PC-9 (cell line): ENCODE data around the gene VPS13D.
A peak's percentile ranks its signal among the peaks of the same experiment; 100 is the strongest.

Source experiments
- EZH2 ChIP-seq: fragments of 200-600 bp; sonication (generic); IDR thresholded peaks from 2 replicates; pipeline ENCODE4 v1.8.0; 2017; ENCODE audit warnings: antibody characterized with exemption, low read depth
- TF ChIP-seq, protein P1 (sequence below): fragments of 200-600 bp; sonication (generic); conservative IDR thresholded peaks from 2 replicates; pipeline ENCODE4 v1.6.1; 2017; ENCODE audit warnings: mixed run types, antibody characterized with exemption, mild to moderate bottlenecking, moderate library complexity

DNA sequence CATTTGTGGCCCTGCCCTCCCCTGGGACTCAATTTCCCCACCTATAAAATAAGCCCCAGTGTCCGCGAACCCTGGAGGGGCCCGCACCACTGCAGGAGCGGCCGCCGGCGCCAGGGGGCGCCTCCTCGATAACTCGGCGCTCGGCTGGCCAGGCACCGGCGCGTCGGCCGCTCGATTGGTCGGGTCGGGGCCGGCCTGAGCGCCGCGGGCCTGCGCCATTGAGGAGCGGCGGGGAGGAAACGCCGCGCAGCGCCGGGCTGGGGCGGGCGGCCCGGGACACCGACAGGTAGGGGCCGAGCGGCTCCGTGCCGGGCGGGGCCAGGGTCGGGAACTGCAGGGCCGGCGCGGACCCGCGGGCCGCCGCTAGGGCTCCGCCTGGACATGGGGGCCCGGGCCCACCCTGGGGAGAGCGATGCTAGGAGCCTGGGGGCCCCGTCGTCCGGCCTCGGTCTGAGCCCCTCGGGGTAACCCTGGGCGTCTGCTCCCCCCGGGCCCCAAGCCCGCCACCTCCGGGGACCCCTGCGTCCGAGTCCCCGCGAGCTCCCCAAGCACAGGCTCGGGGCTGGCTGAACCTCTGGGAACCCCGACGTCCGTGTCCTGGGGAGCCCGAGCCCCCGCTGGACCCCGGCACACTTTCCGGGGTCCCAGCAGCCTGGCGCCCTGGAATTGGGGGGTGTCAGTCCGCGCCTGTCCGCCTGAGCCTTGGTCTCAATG, at the start of gene VPS13D:
- TF ChIP-seq, protein P1, sequence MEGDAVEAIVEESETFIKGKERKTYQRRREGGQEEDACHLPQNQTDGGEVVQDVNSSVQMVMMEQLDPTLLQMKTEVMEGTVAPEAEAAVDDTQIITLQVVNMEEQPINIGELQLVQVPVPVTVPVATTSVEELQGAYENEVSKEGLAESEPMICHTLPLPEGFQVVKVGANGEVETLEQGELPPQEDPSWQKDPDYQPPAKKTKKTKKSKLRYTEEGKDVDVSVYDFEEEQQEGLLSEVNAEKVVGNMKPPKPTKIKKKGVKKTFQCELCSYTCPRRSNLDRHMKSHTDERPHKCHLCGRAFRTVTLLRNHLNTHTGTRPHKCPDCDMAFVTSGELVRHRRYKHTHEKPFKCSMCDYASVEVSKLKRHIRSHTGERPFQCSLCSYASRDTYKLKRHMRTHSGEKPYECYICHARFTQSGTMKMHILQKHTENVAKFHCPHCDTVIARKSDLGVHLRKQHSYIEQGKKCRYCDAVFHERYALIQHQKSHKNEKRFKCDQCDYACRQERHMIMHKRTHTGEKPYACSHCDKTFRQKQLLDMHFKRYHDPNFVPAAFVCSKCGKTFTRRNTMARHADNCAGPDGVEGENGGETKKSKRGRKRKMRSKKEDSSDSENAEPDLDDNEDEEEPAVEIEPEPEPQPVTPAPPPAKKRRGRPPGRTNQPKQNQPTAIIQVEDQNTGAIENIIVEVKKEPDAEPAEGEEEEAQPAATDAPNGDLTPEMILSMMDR, result peak; percentile 72
- no peak for TF ChIP-seq EZH2
